22Rv1 (cell line): ENCODE results near the gene FN3KRP.

Experiments
- ZFX ChIP-seq: fragments of 450-650 bp; IDR thresholded peaks from 2 replicates; pipeline ENCODE4 v1.6.1; 2017; ENCODE audit warnings: antibody characterized with exemption, borderline replicate concordance
- TF ChIP-seq, protein P1 (sequence below): fragments of 450-650 bp; IDR thresholded peaks from 2 replicates; pipeline ENCODE4 v1.5.1; 2017; ENCODE audit warnings: mild to moderate bottlenecking

DNA sequence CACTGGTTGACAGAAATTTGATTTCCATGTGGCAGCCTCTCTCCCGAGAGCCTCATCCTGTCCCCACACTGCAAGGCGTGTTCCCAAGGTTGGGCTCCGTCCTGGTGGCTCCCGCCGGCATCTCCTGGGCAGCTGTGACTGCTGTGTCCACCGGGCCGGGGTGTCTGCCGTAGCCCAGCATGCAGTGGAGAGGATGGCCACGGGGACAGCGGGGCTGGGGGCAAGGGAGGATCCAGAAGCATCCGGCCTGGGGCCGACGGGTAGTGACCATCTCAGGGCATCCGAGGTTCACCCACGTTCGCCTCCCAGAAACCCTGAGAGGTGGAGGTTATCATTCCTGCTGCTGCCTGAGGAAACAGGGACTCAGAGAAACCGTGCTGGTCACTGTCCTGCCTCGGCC lies 10.8 kb upstream of the FN3KRP start:
- TF ChIP-seq, protein P1, sequence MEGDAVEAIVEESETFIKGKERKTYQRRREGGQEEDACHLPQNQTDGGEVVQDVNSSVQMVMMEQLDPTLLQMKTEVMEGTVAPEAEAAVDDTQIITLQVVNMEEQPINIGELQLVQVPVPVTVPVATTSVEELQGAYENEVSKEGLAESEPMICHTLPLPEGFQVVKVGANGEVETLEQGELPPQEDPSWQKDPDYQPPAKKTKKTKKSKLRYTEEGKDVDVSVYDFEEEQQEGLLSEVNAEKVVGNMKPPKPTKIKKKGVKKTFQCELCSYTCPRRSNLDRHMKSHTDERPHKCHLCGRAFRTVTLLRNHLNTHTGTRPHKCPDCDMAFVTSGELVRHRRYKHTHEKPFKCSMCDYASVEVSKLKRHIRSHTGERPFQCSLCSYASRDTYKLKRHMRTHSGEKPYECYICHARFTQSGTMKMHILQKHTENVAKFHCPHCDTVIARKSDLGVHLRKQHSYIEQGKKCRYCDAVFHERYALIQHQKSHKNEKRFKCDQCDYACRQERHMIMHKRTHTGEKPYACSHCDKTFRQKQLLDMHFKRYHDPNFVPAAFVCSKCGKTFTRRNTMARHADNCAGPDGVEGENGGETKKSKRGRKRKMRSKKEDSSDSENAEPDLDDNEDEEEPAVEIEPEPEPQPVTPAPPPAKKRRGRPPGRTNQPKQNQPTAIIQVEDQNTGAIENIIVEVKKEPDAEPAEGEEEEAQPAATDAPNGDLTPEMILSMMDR, result no peak
- TF ChIP-seq ZFX, result no peak
